ENCODE data around the gene MPP7. TPM values are rescaled to one million over a fixed set of nuclear protein-coding genes. Genes with fewer than 3 reads are reported as not detected.
"Not testable (repeated sequence)": the region's sequence is repeated elsewhere in the genome, so short reads cannot be mapped to it uniquely, and the experiment has no call there.

The MPP7 gene
- total RNA-seq: 14.0 TPM

- DNase-seq: peak; percentile 98
Measured at GRCh38 chr10:28302638-28303488, at the start of gene MPP7. Gene MPP7 (minus strand): TSS chr10:28303064. CDS start chr10:28238604, 64,460 bp downstream.

GRCh38 chr10:28349892-28350291 is 47.0 kb upstream of the MPP7 start:
- DNase-seq: no peak

- DNase-seq: no peak
Measured at GRCh38 chr10:28343987-28344895, 41.4 kb upstream of the MPP7 start.

- DNase-seq: no peak
Measured at GRCh38 chr10:28343252-28343651, 40.4 kb upstream of the MPP7 start.

- not testable (repeated sequence) for DNase-seq
Measured at GRCh38 chr10:28341679-28342078, 38.8 kb upstream of the MPP7 start.

DNA sequence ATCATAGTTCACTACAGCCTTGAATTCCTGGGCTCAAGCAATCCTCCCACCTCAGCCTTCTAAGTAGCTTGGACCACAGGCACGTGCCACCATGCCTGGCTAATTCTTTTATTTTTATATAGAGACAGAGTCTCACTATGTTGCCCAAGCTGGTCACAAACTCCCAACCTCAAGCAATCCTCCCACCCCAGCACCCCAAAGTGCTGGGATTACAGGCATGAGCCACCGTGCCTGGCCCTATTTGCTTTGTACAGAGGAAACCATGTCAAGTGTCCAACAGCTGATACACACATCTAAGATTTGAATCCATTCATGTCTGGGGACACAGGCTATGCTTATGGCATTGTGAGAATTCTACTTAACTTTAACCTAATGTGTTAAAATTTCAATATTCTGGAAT is 29.9 kb upstream of the MPP7 start:
- no peak for DNase-seq

DNA sequence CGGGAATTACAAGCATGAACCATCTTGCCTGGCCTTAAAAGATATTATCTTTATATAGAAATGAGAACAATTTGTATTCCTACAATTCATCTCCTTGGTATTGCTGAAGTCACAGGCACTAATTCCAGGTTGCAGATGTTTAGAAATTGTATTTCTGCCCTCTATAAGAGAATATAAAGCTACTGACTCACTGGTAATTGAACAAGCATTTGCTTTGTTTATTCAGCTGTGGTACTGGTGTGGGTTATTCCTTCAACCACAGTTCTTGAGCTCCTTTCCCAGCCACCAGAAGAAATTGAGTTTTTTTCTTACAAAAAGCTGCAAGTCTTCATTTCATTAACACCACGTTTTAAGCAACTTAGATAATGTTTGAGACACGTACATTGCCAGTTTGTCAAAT is 29.0 kb upstream of the MPP7 start:
- peak; percentile 44 for DNase-seq

DNA sequence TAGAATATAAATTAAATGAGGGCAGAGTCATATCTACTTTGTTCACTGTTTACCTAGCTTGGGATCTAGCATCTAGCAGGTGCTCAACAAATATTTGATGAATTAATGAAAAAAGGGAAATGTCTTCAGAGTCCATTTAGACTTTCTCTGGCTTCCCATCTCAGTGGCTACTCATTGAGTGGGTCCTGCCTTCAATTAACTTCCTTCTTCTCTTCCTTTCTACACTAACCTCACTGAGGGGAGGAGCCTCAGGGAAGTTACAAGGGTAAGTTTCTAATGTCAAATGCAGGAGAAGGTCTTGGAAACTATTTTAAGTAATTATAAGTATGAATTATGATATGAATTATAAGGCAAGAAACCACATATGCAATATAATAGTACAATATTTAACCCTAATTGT is 28.2 kb upstream of the MPP7 start:
- DNase-seq: no peak

DNA sequence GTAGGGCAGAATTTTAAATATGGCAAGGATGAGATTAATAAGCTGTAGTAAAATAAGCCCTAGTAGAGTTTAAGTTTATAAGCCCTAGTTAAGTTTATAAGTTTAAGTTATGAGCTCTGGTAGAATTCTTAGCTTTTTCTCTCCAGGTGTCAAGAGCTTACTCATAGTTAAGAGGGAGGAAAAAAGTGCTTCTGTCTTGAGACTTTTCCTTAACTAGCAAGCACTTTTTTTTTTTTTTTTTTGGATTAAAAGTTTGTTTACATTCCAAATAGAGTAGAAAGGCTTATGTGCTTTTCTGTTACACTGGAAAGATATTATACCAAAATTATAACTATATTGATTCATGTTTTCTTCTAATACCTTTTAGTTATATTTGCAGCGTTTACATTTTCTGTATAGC is 25.5 kb upstream of the MPP7 start:
- no peak for DNase-seq

DNA sequence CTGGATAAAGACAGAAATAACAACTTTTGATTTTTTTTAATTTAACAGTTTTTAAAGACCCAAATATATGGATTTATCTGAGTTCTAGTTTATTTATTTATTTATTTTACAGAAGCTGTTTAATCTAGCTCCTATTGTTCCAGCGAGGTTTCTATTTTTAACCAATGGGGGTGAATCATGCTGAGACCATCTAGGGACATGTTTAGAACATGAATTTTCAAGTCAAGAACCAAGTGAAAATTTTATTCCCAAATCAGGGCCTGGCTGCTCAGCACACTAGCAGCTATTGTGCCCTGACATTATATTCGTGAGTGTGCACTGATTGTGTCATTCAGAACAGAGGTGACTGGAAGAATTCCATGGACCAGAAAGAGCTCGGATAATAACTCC is 24.6 kb upstream of the MPP7 start:
- DNase-seq: no peak

GRCh38 chr10:28326516-28327490 is 23.9 kb upstream of the MPP7 start:
- DNase-seq: peak; percentile 84

- DNase-seq: no peak
Measured at GRCh38 chr10:28320799-28321198, 17.9 kb upstream of the MPP7 start.

- no peak for DNase-seq
Measured at GRCh38 chr10:28320090-28320489, 17.2 kb upstream of the MPP7 start.

DNA sequence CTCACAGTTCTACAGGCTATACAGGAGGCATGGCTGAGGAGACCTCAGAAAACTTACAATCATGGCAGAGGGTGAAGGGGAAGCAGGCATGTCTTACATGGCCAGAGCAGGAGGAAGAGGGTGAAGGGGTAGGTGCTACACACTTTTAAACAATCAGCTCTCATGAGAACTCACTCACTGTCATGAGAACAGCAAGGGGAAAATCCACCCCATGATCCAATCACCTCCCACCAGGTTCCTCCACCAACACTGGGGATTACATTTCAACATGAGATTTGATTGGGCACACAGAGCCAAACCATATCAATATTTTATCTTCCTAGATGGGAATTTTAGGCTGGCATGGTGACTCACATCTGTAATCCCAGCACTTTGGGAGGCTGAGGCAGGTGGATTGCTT is 16.2 kb upstream of the MPP7 start:
- DNase-seq: not testable (repeated sequence)

GRCh38 chr10:28318626-28319025 is 15.8 kb upstream of the MPP7 start:
- no peak for DNase-seq

DNA sequence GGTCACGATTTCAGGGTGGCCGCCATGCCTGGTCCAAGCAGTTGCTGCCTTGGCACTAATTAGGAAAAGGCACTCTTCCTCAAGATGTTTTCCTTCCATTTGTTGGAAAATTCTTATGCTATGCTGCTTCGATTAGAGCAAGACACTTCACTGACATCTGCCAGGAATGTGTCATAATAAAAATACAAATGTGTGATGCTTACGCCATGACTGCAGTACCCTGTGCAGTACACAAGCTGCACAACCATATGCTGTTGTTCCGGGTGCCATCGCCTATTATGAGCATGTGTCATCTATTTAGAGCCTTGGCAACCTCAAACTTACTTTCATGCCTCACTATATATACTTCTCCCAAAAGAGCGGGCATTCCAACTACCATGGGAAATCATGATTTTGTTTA is 14.9 kb upstream of the MPP7 start:
- DNase-seq: no peak

- no peak for DNase-seq
Measured at GRCh38 chr10:28316696-28317095, 13.8 kb upstream of the MPP7 start.

DNA sequence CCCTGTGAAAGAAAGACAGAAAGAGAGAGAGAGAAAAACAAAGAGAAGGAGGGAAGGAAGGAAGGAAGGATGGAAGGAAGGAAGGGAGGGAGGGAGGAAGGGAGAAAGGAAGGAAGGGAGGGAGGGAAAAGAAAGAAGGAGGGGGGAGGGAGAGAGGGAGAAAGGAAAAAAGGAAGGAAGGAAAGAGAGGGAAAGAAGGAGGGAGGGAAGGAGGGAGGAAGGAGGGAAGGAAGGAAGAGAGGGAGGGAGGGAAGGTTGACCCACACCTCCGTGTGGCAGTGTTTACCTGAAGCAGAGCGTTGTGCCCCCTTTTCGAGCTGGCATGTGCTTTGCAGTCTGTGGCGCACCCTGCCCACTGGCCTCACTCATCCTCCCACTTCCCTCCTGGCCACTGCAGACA is 12.3 kb upstream of the MPP7 start:
- no peak for DNase-seq

- no peak for DNase-seq
Measured at GRCh38 chr10:28314211-28314610, 11.3 kb upstream of the MPP7 start.

DNA sequence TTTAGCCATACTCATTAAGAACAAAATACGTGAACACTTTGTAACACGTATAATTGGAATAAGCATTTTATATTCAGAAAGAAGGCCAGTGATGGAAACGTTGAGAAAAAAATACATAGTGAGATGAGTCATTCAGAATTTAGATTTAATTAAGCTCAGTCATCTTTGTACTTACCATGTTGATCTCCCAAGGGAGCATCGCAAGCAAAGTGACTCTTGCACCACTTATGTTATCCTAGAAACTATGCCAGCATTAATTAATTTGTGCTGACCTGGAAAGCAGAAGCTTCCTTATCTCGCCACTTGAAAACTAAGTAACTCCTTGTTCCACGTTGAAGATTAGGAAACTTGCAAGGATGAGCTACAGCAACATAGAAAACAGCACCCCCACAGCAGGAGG is 9.7 kb upstream of the MPP7 start:
- DNase-seq: no peak

GRCh38 chr10:28311104-28311503 is 8.2 kb upstream of the MPP7 start:
- no peak for DNase-seq

DNA sequence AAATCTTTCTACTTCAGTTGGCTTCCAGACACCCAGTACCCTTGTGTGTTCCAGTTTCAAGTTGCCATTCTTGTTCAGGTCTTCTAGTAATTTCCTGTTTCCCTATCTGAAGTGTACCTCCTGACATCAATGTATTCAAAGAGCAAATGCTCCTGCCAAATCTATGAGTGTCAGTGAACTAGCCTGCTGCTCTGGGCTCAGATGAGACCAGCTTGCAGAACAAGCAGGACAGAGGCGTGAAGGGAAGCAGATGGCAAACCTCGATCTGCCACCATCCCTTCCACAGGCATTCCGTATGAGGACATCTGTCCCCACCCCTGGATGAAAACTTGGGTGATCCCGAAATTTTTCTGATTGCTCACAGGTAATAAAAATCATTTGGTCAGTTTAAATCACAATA is 4.4 kb upstream of the MPP7 start:
- no peak for DNase-seq

All from tongue (tissue), 2 donors.